Chondrocyte (in vitro differentiated cells): ENCODE data around the gene STPG1. TPM values are rescaled to one million over a fixed set of nuclear protein-coding genes. Genes with fewer than 3 reads are reported as not detected.

Experiments used
- DNase-seq: peaks from one replicate; pipeline ENCODE4 v3.0.0; 2021; ENCODE audit warnings: mixed read lengths, low spot score
- H3K27ac Mint-ChIP-seq: one replicate; pipeline ENCODE4 v1.8.0; 2021; ENCODE audit warnings: mild to moderate bottlenecking, moderate library complexity, mixed read lengths; ENCODE audit not compliant: unreplicated experiment
- H3K27me3 Mint-ChIP-seq: 2 replicates; pipeline ENCODE4 v1.8.0; 2021; ENCODE audit warnings: low read depth, mixed read lengths
- H3K36me3 Mint-ChIP-seq: 2 replicates; pipeline ENCODE4 v1.8.0; 2021; ENCODE audit warnings: low read depth, mixed read lengths
- H3K4me1 Mint-ChIP-seq: 2 replicates; pipeline ENCODE4 v1.8.0; 2021; ENCODE audit warnings: low read depth, mild to moderate bottlenecking, mixed read lengths
- H3K4me3 Mint-ChIP-seq: one replicate; pipeline ENCODE4 v1.8.0; 2021; ENCODE audit warnings: mild to moderate bottlenecking, moderate library complexity, mixed read lengths; ENCODE audit not compliant: unreplicated experiment
- H3K9me3 Mint-ChIP-seq: 2 replicates; pipeline ENCODE4 v1.8.0; 2021; ENCODE audit warnings: low read depth, mixed read lengths
- total RNA-seq: library from RNA; stranded (reverse); gene quantifications from 3 replicates; pipeline ENCODE4 v1.2.1, GENCODE V29; 2021
- TF ChIP-seq, protein P1 (sequence below): fragments of 200-600 bp; sonication (generic); IDR thresholded peaks from 2 replicates; pipeline ENCODE4 v1.5.0; 2021; ENCODE audit warnings: antibody characterized with exemption, mild to moderate bottlenecking, moderate library complexity

Gene STPG1
- total RNA-seq, 1 donor from 2014 or later = 6.8 TPM

DNA sequence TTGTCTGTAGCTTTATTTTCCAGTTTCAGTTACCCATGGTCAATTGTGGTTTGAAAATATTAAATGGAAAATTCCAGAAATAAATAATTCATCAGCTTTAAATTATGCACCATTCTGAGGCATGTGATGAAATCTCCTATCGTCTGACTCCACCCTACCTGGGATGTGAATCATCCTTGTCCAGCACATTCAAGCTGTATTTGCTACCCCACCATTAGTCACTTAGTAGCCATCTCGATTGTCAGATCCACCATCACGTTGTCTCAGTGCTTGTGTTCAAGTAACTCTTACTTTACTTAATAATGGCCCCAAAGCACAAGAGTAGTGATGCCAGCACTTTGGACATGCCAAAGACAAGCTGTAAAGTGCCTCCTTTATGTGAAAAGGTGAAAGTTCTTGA is 4.0 kb downstream of the STPG1 start:
- DNase-seq = no peak
- peak overlapping the region; percentile 27 for H3K27ac Mint-ChIP-seq
- H3K36me3 Mint-ChIP-seq = no peaks in the 10 kb centered on the region
- H3K9me3 Mint-ChIP-seq = peaks cover 5% of the 10 kb centered on the region
- H3K4me1 Mint-ChIP-seq = peaks cover 31% of the 10 kb centered on the region
- no peak overlapping the region for H3K4me3 Mint-ChIP-seq
- H3K27me3 Mint-ChIP-seq = no peaks in the 10 kb centered on the region
- TF ChIP-seq, protein P1, sequence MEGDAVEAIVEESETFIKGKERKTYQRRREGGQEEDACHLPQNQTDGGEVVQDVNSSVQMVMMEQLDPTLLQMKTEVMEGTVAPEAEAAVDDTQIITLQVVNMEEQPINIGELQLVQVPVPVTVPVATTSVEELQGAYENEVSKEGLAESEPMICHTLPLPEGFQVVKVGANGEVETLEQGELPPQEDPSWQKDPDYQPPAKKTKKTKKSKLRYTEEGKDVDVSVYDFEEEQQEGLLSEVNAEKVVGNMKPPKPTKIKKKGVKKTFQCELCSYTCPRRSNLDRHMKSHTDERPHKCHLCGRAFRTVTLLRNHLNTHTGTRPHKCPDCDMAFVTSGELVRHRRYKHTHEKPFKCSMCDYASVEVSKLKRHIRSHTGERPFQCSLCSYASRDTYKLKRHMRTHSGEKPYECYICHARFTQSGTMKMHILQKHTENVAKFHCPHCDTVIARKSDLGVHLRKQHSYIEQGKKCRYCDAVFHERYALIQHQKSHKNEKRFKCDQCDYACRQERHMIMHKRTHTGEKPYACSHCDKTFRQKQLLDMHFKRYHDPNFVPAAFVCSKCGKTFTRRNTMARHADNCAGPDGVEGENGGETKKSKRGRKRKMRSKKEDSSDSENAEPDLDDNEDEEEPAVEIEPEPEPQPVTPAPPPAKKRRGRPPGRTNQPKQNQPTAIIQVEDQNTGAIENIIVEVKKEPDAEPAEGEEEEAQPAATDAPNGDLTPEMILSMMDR = no peak

DNA sequence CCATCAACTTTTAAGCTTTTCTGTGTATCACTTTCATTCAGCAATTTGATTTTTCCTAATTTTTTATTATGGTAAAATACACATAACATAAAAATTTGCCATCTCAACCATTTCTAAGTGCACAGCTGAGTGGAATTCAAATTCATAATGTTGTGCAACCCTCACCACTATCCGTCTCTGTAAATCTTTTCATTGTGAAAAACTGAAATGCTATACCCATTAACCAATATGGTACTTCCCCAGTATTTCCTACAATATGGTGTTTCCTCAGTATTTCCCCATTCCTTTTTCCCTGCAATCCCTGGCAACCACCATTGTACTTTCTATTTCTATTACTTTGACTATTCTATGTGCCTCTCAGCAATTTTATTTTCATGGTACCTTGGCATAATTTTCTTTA is 6.8 kb downstream of the STPG1 start:
- Mint-ChIP-seq H3K36me3 (no peaks in the 10 kb centered on the region), H3K27ac (no peak overlapping the region), H3K4me3 (no peak overlapping the region)

DNA sequence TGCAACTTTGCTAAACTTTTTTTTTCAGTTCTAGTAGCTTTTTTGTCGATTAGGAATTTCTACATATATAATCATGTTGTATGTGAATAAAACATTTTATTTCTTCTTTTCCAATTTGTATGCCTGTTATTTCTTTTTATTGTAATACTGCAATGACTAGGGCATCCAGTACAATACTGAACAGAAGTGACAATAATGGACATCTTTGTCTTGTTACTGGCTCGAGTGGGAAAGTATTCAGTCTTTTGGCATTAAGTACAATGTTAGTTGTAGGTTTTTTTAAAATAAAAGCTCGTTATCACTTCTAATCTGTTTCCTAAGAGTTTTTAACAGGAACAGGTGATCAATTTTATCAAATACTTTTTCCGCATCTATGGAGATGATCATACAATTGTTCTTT is 9.8 kb downstream of the STPG1 start:
- peaks cover 5% of the 10 kb centered on the region for H3K36me3 Mint-ChIP-seq
- no peaks in the 10 kb centered on the region for H3K27me3 Mint-ChIP-seq
- no peak overlapping the region for H3K27ac Mint-ChIP-seq

More for the DNA sequence above, 6.8 kb downstream of the STPG1 start:
- no peaks in the 10 kb centered on the region for H3K27me3 Mint-ChIP-seq
- no peak for DNase-seq
- H3K4me1 Mint-ChIP-seq = peaks cover 12% of the 10 kb centered on the region
- TF ChIP-seq, protein P1 = no peak
- H3K9me3 Mint-ChIP-seq = peaks cover 5% of the 10 kb centered on the region

DNA sequence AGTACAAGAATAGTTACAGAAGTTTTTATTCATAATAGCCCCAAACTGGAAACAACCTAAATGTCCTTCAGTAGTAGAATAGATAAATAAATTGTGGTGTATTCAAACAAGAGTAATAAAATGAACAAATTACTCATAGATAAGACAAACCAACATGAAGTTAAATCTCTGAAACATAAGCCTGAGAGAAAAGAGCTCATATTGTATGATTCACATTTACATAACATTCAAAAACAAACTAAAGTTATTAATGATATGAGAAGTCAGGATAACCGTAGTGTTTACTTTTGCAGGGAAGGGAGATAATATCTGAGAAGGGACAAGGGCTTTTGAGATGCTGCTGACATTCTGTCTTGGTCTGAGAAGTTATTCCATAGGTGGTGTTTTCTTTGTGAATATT is 13.5 kb downstream of the STPG1 start:
- Mint-ChIP-seq H3K36me3 (peaks cover 7% of the 10 kb centered on the region), H3K4me3 (no peak overlapping the region), H3K27me3 (no peaks in the 10 kb centered on the region), H3K4me1 (no peaks in the 10 kb centered on the region), H3K27ac (no peak overlapping the region), H3K9me3 (no peaks in the 10 kb centered on the region)
- TF ChIP-seq, protein P1 = no peak
- DNase-seq = no peak

More for the DNA sequence above, 9.8 kb downstream of the STPG1 start:
- H3K9me3 Mint-ChIP-seq = peaks cover 5% of the 10 kb centered on the region
- no peak overlapping the region for H3K4me3 Mint-ChIP-seq
- no peak for DNase-seq
- TF ChIP-seq, protein P1 = no peak
- H3K4me1 Mint-ChIP-seq = no peaks in the 10 kb centered on the region

DNA sequence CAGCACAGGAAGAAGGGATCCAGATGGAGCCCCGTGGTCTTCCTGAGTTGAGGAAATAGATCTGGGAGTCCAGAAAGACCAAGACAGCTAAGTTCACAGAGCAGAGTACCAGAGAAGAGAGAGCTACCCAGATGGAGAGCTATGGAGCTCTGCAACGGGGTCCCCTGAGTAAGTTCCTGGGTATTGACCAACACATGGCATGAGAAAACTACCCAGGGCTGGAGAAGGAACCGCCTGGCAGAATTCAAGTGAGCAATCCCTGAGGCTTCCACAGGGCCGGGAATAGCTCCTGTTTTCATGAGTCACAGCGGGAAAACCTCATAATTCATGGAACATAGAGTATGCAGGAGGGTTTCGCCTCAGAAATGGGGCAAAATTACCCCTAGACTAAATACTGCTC is 19.7 kb downstream of the STPG1 start:
- DNase-seq = no peak
- H3K9me3 Mint-ChIP-seq = no peaks in the 10 kb centered on the region
- TF ChIP-seq, protein P1 = no peak
- H3K27ac Mint-ChIP-seq = peak overlapping the region; percentile 50
- no peak overlapping the region for H3K4me3 Mint-ChIP-seq
- H3K4me1 Mint-ChIP-seq = peaks cover 31% of the 10 kb centered on the region
- no peaks in the 10 kb centered on the region for H3K27me3 Mint-ChIP-seq
- H3K36me3 Mint-ChIP-seq = peaks cover 4% of the 10 kb centered on the region
